GM12872 (cell line): ENCODE measurements around the gene CAMK4.

Experiments used
- CTCF ChIP-seq: IDR thresholded peaks from 3 replicates; pipeline ENCODE4 v1.5.1; 2011; ENCODE audit warnings: low read depth, mild to moderate bottlenecking, low read length, moderate library complexity; ENCODE audit not compliant: insufficient read depth

CAMK4 gene

GRCh38 chr5:111246459-111246858, 22.3 kb downstream of the CAMK4 start:
- no peak for TF ChIP-seq CTCF

- TF ChIP-seq CTCF = no peak
These were observed 24.4 kb downstream of the CAMK4 start for GRCh38 chr5:111248571-111248970.

- TF ChIP-seq CTCF = no peak
These were observed 27.7 kb downstream of the CAMK4 start for GRCh38 chr5:111251921-111252320.

GRCh38 chr5:111252799-111253545, 28.8 kb downstream of the CAMK4 start:
- no peak for TF ChIP-seq CTCF

- no peak for TF ChIP-seq CTCF
These were observed 30.4 kb downstream of the CAMK4 start for GRCh38 chr5:111254613-111255012.

- TF ChIP-seq CTCF = no peak
These were observed 31.0 kb downstream of the CAMK4 start for GRCh38 chr5:111255169-111255568.

GRCh38 chr5:111256128-111256527, 31.9 kb downstream of the CAMK4 start:
- TF ChIP-seq CTCF = no peak
